HG03108 (cell line): ENCODE measurements around the gene RGPD8.
"Not testable (repeated sequence)": the region's sequence is repeated elsewhere in the genome, so short reads cannot be mapped to it uniquely, and the experiment has no call there.

Source experiments
- ATAC-seq: cut with Tn5 transposase; IDR thresholded peaks from one replicate; pipeline ENCODE4 v1.9.1; 2021; ENCODE audit warnings: moderate library complexity; ENCODE audit not compliant: unreplicated experiment

RGPD8 gene

DNA sequence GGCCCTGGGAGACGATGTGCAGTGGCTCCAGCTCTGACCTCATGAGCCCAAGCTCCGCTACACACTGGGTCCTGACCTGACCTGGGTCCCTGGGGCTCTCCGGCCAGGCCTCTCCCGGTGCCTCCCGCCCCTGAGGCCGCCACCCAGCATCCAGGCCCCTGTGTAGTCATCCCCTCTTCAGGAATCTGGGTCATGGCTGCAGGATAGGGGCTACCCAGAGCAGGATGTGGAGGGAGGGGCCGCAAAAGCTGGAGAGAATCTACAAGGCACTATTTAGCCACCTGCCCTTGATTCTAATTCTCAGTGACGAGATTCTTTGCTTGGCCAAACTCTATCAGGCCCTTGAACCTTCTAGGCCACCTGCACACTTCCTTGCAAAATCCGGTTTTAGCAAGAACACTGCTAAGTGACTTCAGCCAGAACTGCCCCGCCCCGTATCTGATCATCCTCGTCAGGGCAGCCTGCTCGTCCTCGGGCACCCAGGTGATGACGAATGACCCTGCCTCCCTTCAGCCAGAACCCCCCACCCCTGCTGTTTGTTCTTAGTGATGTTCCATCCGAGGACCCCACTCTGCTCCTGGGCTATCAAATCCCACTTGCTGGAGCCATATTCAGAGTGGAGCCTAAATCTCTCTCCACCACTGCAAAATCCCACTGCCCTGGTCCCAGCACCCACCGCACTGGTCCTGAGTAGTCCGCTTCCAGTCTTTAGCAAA, 2.4 kb upstream of the RGPD8 start:
- ATAC-seq = not testable (repeated sequence)

- not testable (repeated sequence) for ATAC-seq
Measured at GRCh38 chr2:112434890-112435715, 1.7 kb upstream of the RGPD8 start.

- ATAC-seq = no peak
Measured at GRCh38 chr2:112433932-112434730, 686 bp upstream of the RGPD8 start.

DNA sequence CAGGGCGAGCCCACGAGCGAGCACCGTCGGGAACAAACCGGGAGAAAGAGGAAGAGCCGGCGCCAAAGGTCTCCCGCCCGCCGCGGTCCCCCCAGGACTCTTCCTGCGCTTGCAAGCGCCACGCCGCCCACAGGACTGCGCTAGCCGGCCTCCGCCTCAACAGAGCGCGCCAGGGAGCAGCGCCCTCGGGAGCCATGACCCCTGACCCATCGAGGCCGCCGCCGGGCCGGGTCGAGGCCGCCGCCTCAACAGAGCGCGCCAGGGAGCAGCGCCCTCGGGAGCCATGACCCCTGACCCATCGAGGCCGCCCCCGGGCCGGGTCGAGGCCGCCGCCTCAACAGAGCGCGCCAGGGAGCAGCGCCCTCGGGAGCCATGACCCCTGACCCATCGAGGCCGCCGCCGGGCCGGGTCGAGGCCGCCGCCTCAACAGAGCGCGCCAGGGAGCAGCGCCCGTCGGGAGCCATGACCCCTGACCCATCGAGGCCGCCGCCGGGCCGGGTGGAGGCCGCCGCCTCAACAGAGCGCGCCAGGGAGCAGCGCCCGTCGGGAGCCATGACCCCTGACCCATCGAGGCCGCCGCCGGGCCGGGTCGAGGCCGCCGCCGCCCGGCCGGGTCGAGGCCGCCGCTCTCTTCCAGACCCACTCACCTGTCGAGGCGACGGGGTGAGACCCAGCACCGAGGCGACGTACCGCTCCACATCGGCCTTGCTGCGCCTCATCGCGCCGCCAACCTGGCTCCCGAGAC, 538 bp downstream of the RGPD8 start:
- ATAC-seq = peak; percentile 31

- ATAC-seq = not testable (repeated sequence)
Measured at GRCh38 chr2:112432390-112432734, 1.1 kb downstream of the RGPD8 start.

DNA sequence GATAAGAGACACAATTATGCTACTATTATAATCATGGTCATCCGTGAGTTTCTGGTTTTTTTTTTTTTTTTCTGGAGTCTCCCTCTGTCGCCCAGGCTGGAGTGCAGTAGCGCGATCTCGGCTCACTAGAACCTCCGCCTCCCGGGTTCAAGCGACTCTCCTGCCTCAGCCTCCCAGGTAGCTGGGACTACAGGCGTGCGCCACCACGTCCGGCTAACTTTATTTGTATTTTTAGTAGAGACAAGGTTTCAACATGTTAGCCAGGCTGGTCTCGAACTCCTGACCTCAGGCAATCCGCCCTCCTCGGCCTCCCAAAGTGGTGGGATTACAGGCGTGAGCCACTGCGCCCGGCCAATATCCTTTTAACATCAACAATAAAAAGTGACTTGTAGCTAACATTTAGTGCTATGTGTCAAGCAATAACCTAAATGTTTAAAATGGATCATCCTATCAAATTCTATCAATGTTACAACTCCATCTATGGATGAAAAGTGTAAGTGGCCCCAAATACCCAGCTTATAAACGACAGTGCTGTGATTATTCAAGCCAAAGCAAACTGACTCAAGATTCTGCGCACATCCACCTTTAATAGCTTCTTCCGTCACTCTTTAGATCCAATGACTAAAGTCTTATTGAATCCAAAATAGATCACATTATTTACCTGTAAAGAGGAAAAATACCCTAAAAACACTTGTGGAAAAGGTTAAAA, 1.7 kb downstream of the RGPD8 start:
- ATAC-seq = not testable (repeated sequence)

DNA sequence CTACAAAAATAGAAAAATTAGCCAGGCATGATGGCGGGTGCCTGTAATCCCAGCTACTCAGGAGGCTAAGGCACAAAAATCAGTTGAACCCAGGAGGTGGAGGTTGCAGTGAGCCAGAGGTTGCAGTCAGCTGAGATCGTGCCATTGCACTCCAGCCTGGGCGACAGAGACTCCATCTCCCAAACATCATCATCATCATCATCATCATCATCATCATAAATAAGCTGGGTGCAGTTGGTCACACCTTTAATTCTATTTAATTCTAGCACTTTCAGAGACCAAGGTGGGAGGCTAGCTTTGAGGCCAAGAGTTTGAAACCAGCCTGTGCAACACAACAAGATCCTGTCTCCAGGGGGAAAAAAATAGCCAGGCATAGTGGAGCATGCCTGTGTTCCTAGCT, 8.9 kb downstream of the RGPD8 start:
- ATAC-seq = not testable (repeated sequence)

GRCh38 chr2:112416860-112417259, 16.6 kb downstream of the RGPD8 start:
- not testable (repeated sequence) for ATAC-seq

DNA sequence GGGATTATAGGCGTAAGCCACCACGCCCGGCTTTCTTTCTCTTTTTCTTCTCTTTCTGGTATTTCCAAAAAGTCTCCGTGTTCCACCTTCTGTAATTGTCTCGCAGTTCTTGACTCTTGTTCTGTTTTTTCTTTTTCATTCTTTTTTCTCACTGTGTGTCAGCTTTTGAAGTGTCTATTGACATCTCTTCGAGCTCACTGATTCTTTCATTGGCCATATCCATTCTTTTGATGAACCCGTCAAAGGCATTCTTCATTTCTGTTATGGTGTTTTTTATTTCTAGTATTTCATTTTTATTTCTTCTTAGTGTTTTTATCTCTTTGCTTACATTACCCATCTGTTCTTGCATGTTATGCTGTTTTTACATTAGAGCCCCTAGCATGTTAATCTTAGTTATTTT, 73.4 kb downstream of the RGPD8 start:
- not testable (repeated sequence) for ATAC-seq

DNA sequence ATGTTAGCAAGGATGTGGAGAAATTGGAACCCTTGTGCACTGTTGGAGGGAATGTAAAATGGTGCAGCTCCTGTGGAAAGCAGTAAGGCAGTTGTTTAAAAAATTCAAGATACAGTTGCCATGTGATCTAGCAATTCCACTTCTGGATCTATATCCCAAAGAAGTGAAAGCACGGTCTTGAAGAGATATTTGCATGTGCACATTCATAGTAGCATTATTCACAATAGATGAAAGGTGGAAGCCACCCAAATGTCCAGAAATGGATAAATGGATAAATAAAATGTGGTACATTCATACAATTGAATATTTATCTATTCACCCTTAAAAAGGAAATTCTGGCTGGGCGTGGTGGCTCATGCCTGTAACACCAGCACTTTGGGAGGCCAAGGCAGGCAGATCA, 79.1 kb downstream of the RGPD8 start:
- not testable (repeated sequence) for ATAC-seq

- not testable (repeated sequence) for ATAC-seq
Measured at GRCh38 chr2:112352809-112353603, 80.4 kb downstream of the RGPD8 start.

DNA sequence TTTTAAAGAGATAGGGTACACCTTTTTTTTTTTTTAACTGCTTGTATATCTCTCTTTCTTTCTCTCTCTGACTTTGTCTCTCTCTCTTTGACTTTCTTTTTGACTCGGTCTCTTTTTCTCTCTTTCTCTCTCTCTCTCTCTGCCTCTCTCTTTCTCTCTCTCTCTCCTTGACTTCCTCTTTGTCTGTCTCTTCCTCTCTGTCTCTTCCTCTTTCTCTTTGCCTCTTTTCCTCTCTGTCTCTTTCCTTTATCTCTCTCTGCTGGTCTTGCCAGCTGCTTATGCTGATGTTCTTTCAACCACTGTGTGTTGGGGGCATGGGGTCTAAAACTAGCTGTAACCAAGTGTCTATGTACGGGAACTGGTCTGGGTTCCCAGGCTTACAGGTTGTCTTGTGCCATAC, 81.2 kb downstream of the RGPD8 start:
- ATAC-seq = not testable (repeated sequence)

- no peak for ATAC-seq
Measured at GRCh38 chr2:112345030-112346027, 88.1 kb downstream of the RGPD8 start.

- no peak for ATAC-seq
Measured at GRCh38 chr2:112343827-112344585, 89.4 kb downstream of the RGPD8 start.

GRCh38 chr2:112342067-112342550, 91.3 kb downstream of the RGPD8 start:
- no peak for ATAC-seq

DNA sequence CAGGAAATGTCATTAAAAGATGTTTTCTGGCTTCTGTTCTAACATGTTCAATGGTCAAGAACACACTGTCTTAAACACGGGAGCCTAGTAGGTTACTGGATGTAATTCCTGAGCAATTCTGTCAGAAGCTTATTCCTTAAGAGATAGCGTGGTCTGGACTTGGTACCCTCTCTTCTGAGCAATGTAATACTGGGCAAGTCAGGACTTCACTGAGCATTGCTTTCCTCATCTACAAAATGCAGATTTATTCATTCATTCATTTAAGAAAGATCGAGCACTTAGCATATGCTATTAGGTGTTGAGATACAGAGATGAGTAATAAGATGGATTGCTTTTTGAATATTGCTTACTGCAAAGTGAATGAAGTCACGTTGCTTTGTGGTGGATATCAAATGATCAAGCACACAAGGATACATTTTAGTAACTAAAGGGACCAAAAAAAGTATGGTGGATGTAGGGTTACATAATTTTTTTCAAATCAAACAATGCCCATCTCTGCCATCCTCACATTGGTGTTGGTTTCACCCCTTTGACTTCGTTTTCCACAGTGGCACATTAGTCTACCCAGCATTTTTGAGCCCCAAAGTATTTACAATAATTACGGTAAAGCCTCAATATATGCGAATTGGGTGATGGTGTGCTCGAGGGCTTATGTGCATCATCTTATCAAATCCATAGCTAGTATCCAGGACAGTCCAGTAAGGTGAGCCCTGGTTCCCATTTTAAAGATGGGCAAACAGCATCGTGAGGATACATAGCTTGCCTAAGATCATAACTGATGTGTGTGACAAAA, 92.8 kb downstream of the RGPD8 start:
- no peak for ATAC-seq
